Neutrophil (primary cell): ENCODE results near the gene PARD3.

Experiments used
- H3K27ac ChIP-seq: fragments of 200-600 bp; sonication (generic); 2 replicates; pipeline ENCODE4 v1.5.1; 2016; ENCODE audit warnings: mild to moderate bottlenecking, moderate library complexity
- H3K27me3 ChIP-seq: fragments of 200-600 bp; sonication (generic); 2 replicates; pipeline ENCODE4 v1.6.0; 2016; ENCODE audit warnings: mild to moderate bottlenecking
- H3K36me3 ChIP-seq: fragments of 200-600 bp; sonication (generic); 2 replicates; pipeline ENCODE4 v1.5.1; 2017
- H3K4me1 ChIP-seq, 2 experiments: fragments of 200-600 bp in 1 of 2; sonication (generic) in 1 of 2; 1 replicate in 1 of 2; 2 replicates in 1 of 2; pipeline versions ENCODE4 v1.5.1 to v1.6.1; 2013 to 2016; ENCODE audit warnings: low read depth in 1 of 2, low read length in 1 of 2, mild to moderate bottlenecking in 1 of 2, moderate library complexity in 1 of 2; ENCODE audit not compliant: control insufficient read depth in 1 of 2, insufficient read depth in 1 of 2
- H3K4me3 ChIP-seq, 2 experiments: fragments of 200-600 bp in 1 of 2; sonication (generic) in 1 of 2; 1 replicate in 1 of 2; 2 replicates in 1 of 2; pipeline ENCODE4 v1.5.1; 2013 to 2016; ENCODE audit warnings: low read depth in 1 of 2, low read length in 1 of 2, mild to moderate bottlenecking in 1 of 2, moderate library complexity in 1 of 2
- H3K9me3 ChIP-seq: fragments of 200-600 bp; sonication (generic); 2 replicates; pipeline ENCODE4 v1.5.1; 2016
- TF ChIP-seq, protein P1 (sequence below): fragments of 200-600 bp; sonication (generic); IDR thresholded peaks from 2 replicates; pipeline ENCODE4 v1.5.1; 2016; ENCODE audit warnings: antibody characterized with exemption

Gene PARD3

GRCh38 chr10:34817586-34817985 is 2.5 kb upstream of the PARD3 start:
- Histone ChIP-seq H3K36me3 (no peaks in the 10 kb centered on the region), H3K4me1 (no peaks in the 10 kb centered on the region), H3K27ac (no peak overlapping the region), H3K4me3 (no peak overlapping the region), H3K27me3 (peaks cover 80% of the 10 kb centered on the region), H3K9me3 (no peaks in the 10 kb centered on the region)
- TF ChIP-seq, protein P1, sequence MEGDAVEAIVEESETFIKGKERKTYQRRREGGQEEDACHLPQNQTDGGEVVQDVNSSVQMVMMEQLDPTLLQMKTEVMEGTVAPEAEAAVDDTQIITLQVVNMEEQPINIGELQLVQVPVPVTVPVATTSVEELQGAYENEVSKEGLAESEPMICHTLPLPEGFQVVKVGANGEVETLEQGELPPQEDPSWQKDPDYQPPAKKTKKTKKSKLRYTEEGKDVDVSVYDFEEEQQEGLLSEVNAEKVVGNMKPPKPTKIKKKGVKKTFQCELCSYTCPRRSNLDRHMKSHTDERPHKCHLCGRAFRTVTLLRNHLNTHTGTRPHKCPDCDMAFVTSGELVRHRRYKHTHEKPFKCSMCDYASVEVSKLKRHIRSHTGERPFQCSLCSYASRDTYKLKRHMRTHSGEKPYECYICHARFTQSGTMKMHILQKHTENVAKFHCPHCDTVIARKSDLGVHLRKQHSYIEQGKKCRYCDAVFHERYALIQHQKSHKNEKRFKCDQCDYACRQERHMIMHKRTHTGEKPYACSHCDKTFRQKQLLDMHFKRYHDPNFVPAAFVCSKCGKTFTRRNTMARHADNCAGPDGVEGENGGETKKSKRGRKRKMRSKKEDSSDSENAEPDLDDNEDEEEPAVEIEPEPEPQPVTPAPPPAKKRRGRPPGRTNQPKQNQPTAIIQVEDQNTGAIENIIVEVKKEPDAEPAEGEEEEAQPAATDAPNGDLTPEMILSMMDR = no peak

GRCh38 chr10:34817054-34817453 is 2.0 kb upstream of the PARD3 start:
- Histone ChIP-seq H3K9me3 (no peaks in the 10 kb centered on the region), H3K4me3 (no peak overlapping the region), H3K4me1 (no peaks in the 10 kb centered on the region), H3K27ac (no peak overlapping the region), H3K27me3 (peaks cover 85% of the 10 kb centered on the region), H3K36me3 (no peaks in the 10 kb centered on the region)
- TF ChIP-seq, protein P1 = no peak

GRCh38 chr10:34816501-34817002 is 1.5 kb upstream of the PARD3 start:
- H3K27me3 ChIP-seq = peaks cover 90% of the 10 kb centered on the region
- no peaks in the 10 kb centered on the region for H3K36me3 ChIP-seq
- H3K9me3 ChIP-seq = no peaks in the 10 kb centered on the region
- no peak overlapping the region for H3K4me3 ChIP-seq
- TF ChIP-seq, protein P1 = no peak
- no peak overlapping the region for H3K27ac ChIP-seq
- H3K4me1 ChIP-seq = no peaks in the 10 kb centered on the region

DNA sequence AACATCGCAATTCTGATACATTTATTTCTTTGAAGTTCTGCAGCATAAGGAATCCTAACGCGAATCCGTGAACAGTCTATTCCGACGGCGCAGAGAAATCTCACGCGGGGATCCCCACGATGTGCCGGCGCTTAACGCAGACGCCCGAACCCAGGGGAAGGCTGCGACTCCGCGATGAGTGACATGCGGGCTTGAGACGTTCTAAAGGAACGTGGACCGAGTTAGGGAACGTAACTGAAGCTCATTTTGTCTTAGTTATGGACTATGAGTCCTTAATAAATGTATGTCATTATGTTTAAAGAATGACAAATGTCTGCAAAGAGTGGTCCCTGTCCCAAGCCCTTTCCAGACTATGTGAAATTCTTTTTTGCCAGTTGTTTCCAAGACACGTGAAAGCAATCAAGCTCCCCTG is 995 bp upstream of the PARD3 start:
- Histone ChIP-seq H3K9me3 (no peaks in the 10 kb centered on the region), H3K4me3 (no peak overlapping the region), H3K27me3 (peaks cover 95% of the 10 kb centered on the region), H3K36me3 (no peaks in the 10 kb centered on the region), H3K4me1 (no peaks in the 10 kb centered on the region), H3K27ac (no peak overlapping the region)
- TF ChIP-seq, protein P1 = no peak

GRCh38 chr10:34814913-34815184 is 247 bp downstream of the PARD3 start:
- H3K27me3 ChIP-seq = peaks cover 98% of the 10 kb centered on the region
- no peaks in the 10 kb centered on the region for H3K4me1 ChIP-seq
- no peaks in the 10 kb centered on the region for H3K36me3 ChIP-seq
- H3K27ac ChIP-seq = no peak overlapping the region
- H3K9me3 ChIP-seq = no peaks in the 10 kb centered on the region
- no peak overlapping the region for H3K4me3 ChIP-seq
- TF ChIP-seq, protein P1 = no peak
